OCI-LY7 (cell line): ENCODE measurements around the gene PRKCA. TPM values are rescaled to one million over a fixed set of nuclear protein-coding genes. Genes with fewer than 3 reads are reported as not detected.

Experiments
- BruUV-seq: library from RNA; stranded (reverse); fragments of 400-500 nt; replicated peaks from 2 replicates; lab custom pipeline; 2021; lab: Mats Ljungman, UMichigan
- CTCF ChIA-PET: fragments of 300-600 bp; sonication (Branson Sonifier 250); formaldehyde crosslinking; loops from one replicate; lab custom pipeline; 2022; ENCODE audit warnings: antibody characterized with exemption; ENCODE audit not compliant: unreplicated experiment; lab: Charles Lee
- POLR2A ChIA-PET: fragments of 300-600 bp; sonication (Branson Sonifier 250); formaldehyde crosslinking; loops from one replicate; lab custom pipeline; 2022; ENCODE audit warnings: antibody characterized with exemption; lab: Charles Lee
- DNase-seq: peaks from one replicate; pipeline ENCODE4 v3.0.0-alpha.2; 2015; ENCODE audit warnings: low spot score
- H2AFZ ChIP-seq: fragments of 200-600 bp; sonication (generic), shearing (Covaris generic); 2 replicates; pipeline ENCODE4 v1.6.1; 2014; ENCODE audit warnings: mild to moderate bottlenecking, antibody characterized with exemption, low read length, moderate library complexity
- H3K27ac ChIP-seq: fragments of 200-600 bp; sonication (generic); 2 replicates; pipeline ENCODE4 v1.5.1; 2014; ENCODE audit warnings: mixed run types, low read depth, mild to moderate bottlenecking, moderate library complexity, low read length, inconsistent platforms; ENCODE audit not compliant: poor library complexity, severe bottlenecking
- H3K36me3 ChIP-seq: fragments of 200-600 bp; sonication (generic); 2 replicates; pipeline ENCODE4 v1.6.1; 2014; ENCODE audit warnings: mild to moderate bottlenecking, antibody characterized with exemption, low read length, moderate library complexity, mixed read lengths; ENCODE audit not compliant: insufficient read depth
- H3K4me1 ChIP-seq: fragments of 200-600 bp; sonication (generic); 2 replicates; pipeline ENCODE4 v1.5.1; 2014; ENCODE audit warnings: mild to moderate bottlenecking, low read length; ENCODE audit not compliant: insufficient read depth, poor library complexity, severe bottlenecking
- H3K4me2 ChIP-seq: fragments of 200-600 bp; sonication (generic); 2 replicates; pipeline ENCODE4 v1.6.1; 2014; ENCODE audit warnings: mild to moderate bottlenecking, low read length
- H3K4me3 ChIP-seq: fragments of 200-600 bp; sonication (generic); 2 replicates; pipeline ENCODE4 v1.5.1; 2014; ENCODE audit warnings: mild to moderate bottlenecking, low read depth, low read length; ENCODE audit not compliant: poor library complexity, severe bottlenecking
- H3K79me2 ChIP-seq: fragments of 200-600 bp; sonication (generic); 2 replicates; pipeline ENCODE4 v1.6.1; 2016; ENCODE audit warnings: low read depth, mild to moderate bottlenecking, low read length, moderate library complexity, mixed read lengths; ENCODE audit not compliant: insufficient read depth
- H3K9me2 ChIP-seq: fragments of 200-600 bp; sonication (generic); 2 replicates; pipeline ENCODE4 v1.6.1; 2016; ENCODE audit warnings: mild to moderate bottlenecking, low read length, mixed read lengths; ENCODE audit not compliant: insufficient read depth
- H3K9me3 ChIP-seq: fragments of 200-600 bp; sonication (generic); 2 replicates; pipeline ENCODE4 v1.6.1; 2014; ENCODE audit warnings: mild to moderate bottlenecking, mixed run types, low read length, mixed read lengths
- H4K20me1 ChIP-seq: fragments of 200-600 bp; sonication (generic); 2 replicates; pipeline ENCODE4 v1.6.1; 2014; ENCODE audit warnings: mild to moderate bottlenecking, antibody characterized with exemption, low read length, moderate library complexity, mixed read lengths; ENCODE audit not compliant: insufficient read depth
- CTCF ChIP-seq: fragments of 200-600 bp; sonication (generic); conservative IDR thresholded peaks from 2 replicates; pipeline ENCODE4 v1.5.1; 2014; ENCODE audit warnings: mild to moderate bottlenecking, antibody characterized with exemption, low read length, moderate library complexity, mixed read lengths
- EZH2phosphoT487 ChIP-seq: fragments of 200-600 bp; sonication (generic); IDR thresholded peaks from 2 replicates; pipeline ENCODE4 v1.6.1; 2018; ENCODE audit warnings: low read depth, borderline replicate concordance, mild to moderate bottlenecking, mixed run types, antibody characterized with exemption, low read length, moderate library complexity, mixed read lengths
- intact Hi-C: fragments of 100-400 bp; cut with micrococcal nuclease; formaldehyde crosslinking; loops from one replicate; pipeline ENCODE4 v1.10.0; 2022; ENCODE audit not compliant: unreplicated experiment
- total RNA-seq, 2 experiments: library from RNA; depleted of rRNA in 1 of 2; stranded (reverse); fragments of >200 nt in 1 of 2; shearing (Covaris generic) in 1 of 2; gene quantifications; 2 replicates each; pipeline ENCODE4 v1.2.3, GENCODE V29; 2014 to 2022

Gene PRKCA
- total RNA-seq, 2 experiments from 2014 or later: 6.6 to 32.1 TPM

- BruUV-seq: no TSS peak
- Histone ChIP-seq H3K4me1 (peaks cover 25% of the 10 kb centered on the region), H2AFZ (no peak overlapping the region), H3K9me2 (no peaks in the 10 kb centered on the region), H3K9me3 (no peaks in the 10 kb centered on the region), H3K79me2 (no peaks in the 10 kb centered on the region), H4K20me1 (no peaks in the 10 kb centered on the region), H3K27ac (no peak overlapping the region), H3K4me2 (no peak overlapping the region), H3K36me3 (no peaks in the 10 kb centered on the region), H3K4me3 (no peak overlapping the region)
- CTCF ChIA-PET: no interaction called here
- TF ChIP-seq CTCF (no peak), EZH2phosphoT487 (no peak)
- intact Hi-C loops: no loop called here
- peak; percentile 12 for DNase-seq
- POLR2A ChIA-PET: interaction anchor here (0.6 to 1.1 kb wide), 2 partner anchors 44 to 746 kb away, joined by 3 read pairs; no protein-coding TSS in a partner anchor
These were observed 483.7 kb downstream of the PRKCA start for GRCh38 chr17:66786107-66786506.

- no peaks in the 10 kb centered on the region for H3K36me3 ChIP-seq
- POLR2A ChIA-PET: no interaction called here
- peaks cover 26% of the 10 kb centered on the region for H3K4me1 ChIP-seq
- no peak for DNase-seq
- TF ChIP-seq EZH2phosphoT487 (no peak), CTCF (no peak)
- H3K9me3 ChIP-seq: no peaks in the 10 kb centered on the region
- H3K4me2 ChIP-seq: no peak overlapping the region
- intact Hi-C loops: no loop called here
- CTCF ChIA-PET: no interaction called here
- no peaks in the 10 kb centered on the region for H4K20me1 ChIP-seq
- H3K27ac ChIP-seq: no peak overlapping the region
- no peaks in the 10 kb centered on the region for H3K9me2 ChIP-seq
- no peak overlapping the region for H3K4me3 ChIP-seq
- BruUV-seq: no TSS peak
- no peaks in the 10 kb centered on the region for H3K79me2 ChIP-seq
- no peak overlapping the region for H2AFZ ChIP-seq
These were observed 485.5 kb downstream of the PRKCA start for GRCh38 chr17:66787914-66788313.

GRCh38 chr17:66789093-66789492 is 486.7 kb downstream of the PRKCA start:
- intact Hi-C loops: no loop called here
- ChIA-PET POLR2A (no interaction called here), CTCF (no interaction called here)
- TF ChIP-seq CTCF (no peak), EZH2phosphoT487 (no peak)
- BruUV-seq: no TSS peak
- Histone ChIP-seq H3K79me2 (no peaks in the 10 kb centered on the region), H3K9me3 (no peaks in the 10 kb centered on the region), H3K27ac (no peak overlapping the region), H2AFZ (no peak overlapping the region), H3K4me1 (peaks cover 26% of the 10 kb centered on the region), H3K4me2 (no peak overlapping the region), H4K20me1 (no peaks in the 10 kb centered on the region), H3K9me2 (no peaks in the 10 kb centered on the region), H3K36me3 (no peaks in the 10 kb centered on the region), H3K4me3 (no peak overlapping the region)
- DNase-seq: no peak
